HepG2 (cell line): ENCODE results near the gene DNLZ.

Source experiments
- EP300 ChIP-seq, 3 experiments: sonication (generic) in 1 of 3; formaldehyde crosslinking in 1 of 3; IDR thresholded peaks; 2 replicates each; pipeline versions ENCODE4 v1.5.1 to v1.6.1; 2011 to 2020; ENCODE audit warnings: low read depth in 2 of 3, low read length in 2 of 3, borderline replicate concordance in 1 of 3, improper control_type of control experiment in 1 of 3, mild to moderate bottlenecking in 1 of 3, missing genetic modification reagents in 1 of 3, moderate library complexity in 1 of 3
- KLF9 ChIP-seq: IDR thresholded peaks from 2 replicates; pipeline ENCODE4 v1.6.1; 2016; ENCODE audit warnings: low read depth
- MTF1 ChIP-seq: sonication (generic); formaldehyde crosslinking; IDR thresholded peaks from 2 replicates; pipeline ENCODE4 v1.5.0; 2020; ENCODE audit warnings: missing genetic modification reagents
- SIN3A ChIP-seq: IDR thresholded peaks from 2 replicates; pipeline ENCODE4 v1.6.1; 2011; ENCODE audit warnings: low read depth, mild to moderate bottlenecking, control low read depth, low read length, borderline replicate concordance
- ZNF556 ChIP-seq: sonication (generic); formaldehyde crosslinking; IDR thresholded peaks from 2 replicates; pipeline ENCODE4 v1.4.0; 2020; ENCODE audit warnings: mild to moderate bottlenecking, missing genetic modification reagents, borderline replicate concordance
- TF ChIP-seq, protein P1 (sequence below): sonication (generic); formaldehyde crosslinking; IDR thresholded peaks from 2 replicates; pipeline ENCODE4 v1.4.0; 2020; ENCODE audit warnings: missing genetic modification reagents

- TF ChIP-seq SIN3A (no peak), KLF9 (CRISPR knock-in tag) (no peak), ZNF556 (no peak), MTF1 (CRISPR knock-in tag) (no peak), EP300 (IDR thresholded peaks at IDR 0.05; ENCODE audit: low read depth in 2 of 2, low read length in 2 of 2) (no peak), EP300 (CRISPR knock-in tag; IDR thresholded peaks at IDR 0.05; ENCODE audit: borderline replicate concordance) (no peak)
- TF ChIP-seq, protein P1, sequence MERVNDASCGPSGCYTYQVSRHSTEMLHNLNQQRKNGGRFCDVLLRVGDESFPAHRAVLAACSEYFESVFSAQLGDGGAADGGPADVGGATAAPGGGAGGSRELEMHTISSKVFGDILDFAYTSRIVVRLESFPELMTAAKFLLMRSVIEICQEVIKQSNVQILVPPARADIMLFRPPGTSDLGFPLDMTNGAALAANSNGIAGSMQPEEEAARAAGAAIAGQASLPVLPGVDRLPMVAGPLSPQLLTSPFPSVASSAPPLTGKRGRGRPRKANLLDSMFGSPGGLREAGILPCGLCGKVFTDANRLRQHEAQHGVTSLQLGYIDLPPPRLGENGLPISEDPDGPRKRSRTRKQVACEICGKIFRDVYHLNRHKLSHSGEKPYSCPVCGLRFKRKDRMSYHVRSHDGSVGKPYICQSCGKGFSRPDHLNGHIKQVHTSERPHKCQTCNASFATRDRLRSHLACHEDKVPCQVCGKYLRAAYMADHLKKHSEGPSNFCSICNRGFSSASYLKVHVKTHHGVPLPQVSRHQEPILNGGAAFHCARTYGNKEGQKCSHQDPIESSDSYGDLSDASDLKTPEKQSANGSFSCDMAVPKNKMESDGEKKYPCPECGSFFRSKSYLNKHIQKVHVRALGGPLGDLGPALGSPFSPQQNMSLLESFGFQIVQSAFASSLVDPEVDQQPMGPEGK (CRISPR knock-in tag) = no peak
Measured at GRCh38 chr9:136326761-136327303, 36.7 kb downstream of the DNLZ start.
